ENCODE data around the gene C15orf39. TPM values are rescaled to one million over a fixed set of nuclear protein-coding genes. Genes with fewer than 3 reads are reported as not detected.
"Not testable (repeated sequence)": the region's sequence is repeated elsewhere in the genome, so short reads cannot be mapped to it uniquely, and the experiment has no call there.

C15orf39 gene
- total and polyA plus RNA-seq, 7 donors: 4.9 to 20.2 (median 9.5) TPM

- no peak overlapping the region for H3K27ac ChIP-seq
- H3K36me3 ChIP-seq: peaks cover 0 to 21% (median 7%) of the 10 kb centered on the region in 4 donors
- no peaks in the 10 kb centered on the region for H3K27me3 ChIP-seq
- DNase-seq: no peak
- no peaks in the 10 kb centered on the region for H3K9me3 ChIP-seq
- TF ChIP-seq EP300 (IDR thresholded peaks at IDR 0.05) (no peak), POLR2A (IDR thresholded peaks at IDR 0.05) (no peak), CTCF (IDR thresholded peaks at IDR 0.05) (no peak), POLR2AphosphoS5 (IDR thresholded peaks at IDR 0.05) (no peak)
- WGBS, 2 donors: 90 to 92% methylated on average over 6 of the region's 6 CpGs
- peaks cover 0 to 3% (median under 1%) of the 10 kb centered on the region in 4 donors for H3K4me1 ChIP-seq
- no peak overlapping the region for H3K4me3 ChIP-seq
- intact Hi-C loops (cut with DNase I): no loop called here
Observed at GRCh38 chr15:75217012-75217411, 15.3 kb downstream of the C15orf39 start.

- intact Hi-C loops (cut with DNase I); H3K27ac ChIP-seq; H3K4me3 ChIP-seq; H3K27me3 ChIP-seq; H3K9me3 ChIP-seq; DNase-seq; H3K4me1 ChIP-seq: not testable (repeated sequence)
- H3K36me3 ChIP-seq: peaks cover 0 to 15% (median 4%) of the 10 kb centered on the region in 4 donors
- WGBS, 2 donors: 92 to 93% methylated on average over 3 of the region's 3 CpGs
Observed at GRCh38 chr15:75217574-75217973, 15.9 kb downstream of the C15orf39 start.

- H3K36me3 ChIP-seq: not testable (repeated sequence)
Observed at GRCh38 chr15:75219507-75219929, 17.8 kb downstream of the C15orf39 start.

GRCh38 chr15:75223688-75224087 lies 22.0 kb downstream of the C15orf39 start:
- WGBS, 2 donors: 93% methylated on average over 6 of the region's 6 CpGs
- Histone ChIP-seq H3K4me3 (no peak overlapping the region), H3K9me3 (no peaks in the 10 kb centered on the region), H3K36me3 (no peaks in the 10 kb centered on the region), H3K27me3 (peaks cover 0 to 9% (median 0%) of the 10 kb centered on the region in 3 donors), H3K27ac (no peak overlapping the region), H3K4me1 (no peaks in the 10 kb centered on the region)
- TF ChIP-seq EP300 (IDR thresholded peaks at IDR 0.05) (no peak), POLR2A (IDR thresholded peaks at IDR 0.05) (no peak), CTCF (IDR thresholded peaks at IDR 0.05) (no peak), POLR2AphosphoS5 (IDR thresholded peaks at IDR 0.05) (no peak)
- intact Hi-C loops (cut with DNase I): no loop called here
- DNase-seq: no peak

More at GRCh38 chr15:75219507-75219929, 17.8 kb downstream of the C15orf39 start:
- H3K4me3 ChIP-seq; H3K9me3 ChIP-seq; H3K27me3 ChIP-seq; H3K4me1 ChIP-seq; DNase-seq; H3K27ac ChIP-seq; intact Hi-C loops (cut with DNase I): not testable (repeated sequence)
- 34 to 57% methylated on average over 4 of the region's 4 CpGs for WGBS, 2 donors

GRCh38 chr15:75224281-75224680 lies 22.6 kb downstream of the C15orf39 start:
- H3K9me3 ChIP-seq: no peaks in the 10 kb centered on the region
- no peaks in the 10 kb centered on the region for H3K36me3 ChIP-seq
- WGBS, 2 donors: 79 to 81% methylated on average over 12 of the region's 12 CpGs
- H3K27me3 ChIP-seq: peaks cover 0 to 12% (median 0%) of the 10 kb centered on the region in 3 donors
- H3K4me1 ChIP-seq: no peaks in the 10 kb centered on the region
- no peak overlapping the region for H3K4me3 ChIP-seq
- intact Hi-C loops (cut with DNase I): no loop called here
- no peak overlapping the region for H3K27ac ChIP-seq
- DNase-seq: no peak
- TF ChIP-seq CTCF (IDR thresholded peaks at IDR 0.05): no peak
- no peak for TF ChIP-seq POLR2AphosphoS5 (IDR thresholded peaks at IDR 0.05)
- TF ChIP-seq EP300 (IDR thresholded peaks at IDR 0.05): no peak
- TF ChIP-seq POLR2A (IDR thresholded peaks at IDR 0.05): no peak

GRCh38 chr15:75225102-75225836 lies 23.6 kb downstream of the C15orf39 start:
- intact Hi-C loops (cut with DNase I); H3K27ac ChIP-seq; H3K9me3 ChIP-seq; H3K4me1 ChIP-seq; H3K4me3 ChIP-seq; H3K36me3 ChIP-seq; DNase-seq: not testable (repeated sequence)
- 40 to 72% methylated on average over 10 of the region's 10 CpGs for WGBS, 2 donors
- peaks cover 0 to 12% (median 0%) of the 10 kb centered on the region in 3 donors for H3K27me3 ChIP-seq
